ENCODE measurements around the gene ATG4D. TPM values are rescaled to one million over a fixed set of nuclear protein-coding genes. Genes with fewer than 3 reads are reported as not detected.

The ATG4D gene
- total RNA-seq, 4 donors from 2014 or later: 5.2 to 20.7 (median 6.9) TPM

DNA sequence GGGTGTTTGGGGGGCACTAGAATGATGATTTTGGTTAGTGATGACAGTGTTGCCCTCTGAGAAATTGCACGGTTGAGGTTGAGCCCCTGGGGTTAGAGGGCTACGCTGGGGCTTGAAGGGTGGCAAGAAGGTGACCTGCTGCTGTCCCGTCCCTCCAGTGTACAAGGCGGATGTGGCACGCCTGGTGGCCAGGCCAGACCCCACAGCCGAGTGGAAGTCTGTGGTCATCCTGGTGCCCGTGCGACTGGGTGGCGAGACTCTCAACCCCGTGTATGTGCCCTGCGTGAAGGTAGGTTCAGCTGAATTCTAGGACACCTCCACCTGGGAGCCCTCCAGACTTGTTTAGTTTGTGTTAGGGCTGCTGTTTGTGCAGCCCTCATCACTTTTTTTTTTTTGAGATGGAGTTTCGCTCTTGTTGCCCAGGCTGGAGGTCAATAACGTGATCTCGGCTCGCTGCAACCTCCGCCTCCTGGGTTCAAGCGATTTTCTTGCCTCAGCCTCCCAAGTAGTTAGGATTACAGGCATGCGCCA, 5.1 kb downstream of the ATG4D start:
- no peak for TF ChIP-seq CTCF (IDR thresholded peaks at IDR 0.05; ENCODE audit: low read depth)

GRCh38 chr19:10549733-10550132, 6.0 kb downstream of the ATG4D start:
- TF ChIP-seq CTCF (IDR thresholded peaks at IDR 0.05; ENCODE audit: low read depth): no peak

DNA sequence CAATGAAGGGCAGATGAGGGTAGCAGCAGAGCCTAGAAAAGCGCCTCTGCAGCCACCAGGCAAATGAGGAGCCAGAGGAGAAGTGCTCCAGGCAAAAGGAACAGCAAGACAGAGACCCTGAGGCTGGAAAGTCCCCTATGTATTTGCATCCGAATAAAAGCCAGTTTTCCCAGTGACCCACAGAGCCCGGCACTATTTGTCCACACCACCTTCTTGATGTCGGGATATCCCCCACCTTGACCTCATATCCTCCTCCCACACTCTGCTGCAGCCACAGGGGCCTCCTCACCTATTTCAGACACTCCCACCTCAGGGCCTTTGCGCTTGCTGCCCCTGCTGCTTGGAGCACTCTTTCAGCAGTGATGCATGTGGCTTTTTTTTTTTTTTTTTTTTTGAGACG, 6.6 kb downstream of the ATG4D start:
- TF ChIP-seq CTCF (IDR thresholded peaks at IDR 0.05; ENCODE audit: low read depth): no peak

DNA sequence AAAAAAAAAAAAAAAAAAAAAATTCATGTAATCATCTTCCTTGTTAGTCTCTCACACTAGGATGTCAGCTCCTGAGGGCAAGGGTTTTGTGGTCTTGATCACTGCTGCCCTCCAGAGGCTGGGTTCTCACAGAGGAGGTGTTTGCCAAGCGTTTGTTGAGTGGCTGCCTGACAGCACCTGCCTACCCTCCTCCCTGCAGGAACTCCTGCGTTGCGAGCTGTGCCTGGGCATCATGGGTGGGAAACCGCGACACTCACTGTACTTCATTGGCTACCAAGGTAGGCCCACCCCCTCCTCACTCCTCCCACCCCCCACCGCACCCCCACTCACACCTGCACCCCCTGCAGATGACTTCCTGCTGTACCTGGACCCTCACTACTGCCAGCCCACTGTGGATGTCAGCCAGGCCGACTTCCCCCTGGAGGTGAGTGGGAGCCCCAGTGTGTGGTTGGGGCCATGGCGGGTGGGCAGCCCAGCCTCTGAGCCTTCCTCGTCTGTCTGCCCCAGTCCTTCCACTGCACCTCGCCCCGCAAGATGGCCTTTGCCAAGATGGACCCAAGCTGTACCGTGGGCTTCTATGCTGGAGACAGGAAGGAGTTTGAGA, 8.1 kb downstream of the ATG4D start:
- no peak for TF ChIP-seq CTCF (IDR thresholded peaks at IDR 0.05; ENCODE audit: low read depth)

DNA sequence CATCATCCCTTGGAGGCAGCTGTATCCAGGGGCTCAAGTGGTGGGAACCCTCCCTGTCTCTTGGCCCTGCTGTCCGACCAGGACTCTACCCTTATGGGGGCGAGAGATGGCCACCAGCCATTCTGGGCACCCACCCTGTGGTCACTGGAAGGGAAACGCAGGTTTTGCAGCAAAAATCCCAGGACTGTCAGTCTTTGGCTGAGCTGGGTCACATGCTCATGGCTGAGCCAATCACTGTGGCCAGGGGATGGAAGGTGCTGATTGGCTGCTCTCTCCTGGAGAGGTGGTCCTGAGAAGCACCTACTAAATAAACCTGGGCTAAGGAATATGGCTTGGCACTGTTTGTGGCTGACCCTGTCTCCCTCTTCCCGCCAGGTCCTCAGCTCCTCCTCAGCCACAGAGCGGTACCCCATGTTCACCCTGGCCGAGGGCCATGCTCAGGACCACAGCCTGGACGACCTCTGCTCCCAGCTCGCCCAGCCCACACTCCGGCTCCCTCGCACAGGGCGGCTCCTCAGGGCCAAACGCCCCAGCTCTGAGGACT, 8.9 kb downstream of the ATG4D start:
- TF ChIP-seq CTCF (IDR thresholded peaks at IDR 0.05; ENCODE audit: low read depth): no peak

GRCh38 chr19:10553087-10553667, 9.5 kb downstream of the ATG4D start:
- TF ChIP-seq CTCF (IDR thresholded peaks at IDR 0.05; ENCODE audit: low read depth): no peak

GRCh38 chr19:10553943-10554381, 10.3 kb downstream of the ATG4D start:
- no peak for TF ChIP-seq CTCF (IDR thresholded peaks at IDR 0.05; ENCODE audit: low read depth)
